Kidney epithelial cell (primary cell): ENCODE measurements around the gene EXOC8. TPM values are rescaled to one million over a fixed set of nuclear protein-coding genes. Genes with fewer than 3 reads are reported as not detected.
"Not testable (repeated sequence)": the region's sequence is repeated elsewhere in the genome, so short reads cannot be mapped to it uniquely, and the experiment has no call there.

Source experiments
- DNase-seq: peaks from one replicate; pipeline ENCODE4 v3.0.0-alpha.2; 2010; ENCODE audit warnings: low read depth
- H3K27me3 ChIP-seq: 2 replicates; pipeline ENCODE4 v1.6.0; 2011; ENCODE audit warnings: low read length; ENCODE audit not compliant: control insufficient read depth, insufficient read depth
- H3K36me3 ChIP-seq: 2 replicates; pipeline ENCODE4 v1.5.1; 2011; ENCODE audit warnings: low read length; ENCODE audit not compliant: control insufficient read depth, insufficient read depth
- H3K4me3 ChIP-seq: 2 replicates; pipeline ENCODE4 v1.5.1; 2011; ENCODE audit warnings: low read depth, mild to moderate bottlenecking, control low read depth, low read length
- CTCF ChIP-seq: IDR thresholded peaks from 2 replicates; pipeline ENCODE4 v1.5.1; 2011; ENCODE audit warnings: mild to moderate bottlenecking, moderate library complexity, low read length, control low read depth, inconsistent platforms; ENCODE audit not compliant: insufficient read depth, poor library complexity, severe bottlenecking
- total RNA-seq: library from RNA; depleted of rRNA; stranded (reverse); fragments of >200 nt; gene quantifications from 2 replicates; pipeline ENCODE4 v1.2.3, GENCODE V29; 2015

Gene EXOC8
- total RNA-seq, 1 donor from 2014 or later: 10.8 TPM

- H3K4me3 ChIP-seq: no peak overlapping the region
- no peak for TF ChIP-seq CTCF
- no peaks in the 10 kb centered on the region for H3K27me3 ChIP-seq
These were observed 19.6 kb upstream of the EXOC8 start for GRCh38 chr1:231357187-231357772.

GRCh38 chr1:231355171-231355570 is 17.5 kb upstream of the EXOC8 start:
- no peak for DNase-seq
- H3K4me3 ChIP-seq: no peak overlapping the region
- no peak for TF ChIP-seq CTCF
- no peaks in the 10 kb centered on the region for H3K27me3 ChIP-seq
- no peaks in the 10 kb centered on the region for H3K36me3 ChIP-seq

More at GRCh38 chr1:231357187-231357772, 19.6 kb upstream of the EXOC8 start:
- H3K36me3 ChIP-seq: no peaks in the 10 kb centered on the region
- no peak for DNase-seq

GRCh38 chr1:231354330-231355020 is 16.8 kb upstream of the EXOC8 start:
- no peak for TF ChIP-seq CTCF

GRCh38 chr1:231353086-231353485 is 15.4 kb upstream of the EXOC8 start:
- no peaks in the 10 kb centered on the region for H3K36me3 ChIP-seq
- DNase-seq: no peak
- no peak overlapping the region for H3K4me3 ChIP-seq
- H3K27me3 ChIP-seq: no peaks in the 10 kb centered on the region
- no peak for TF ChIP-seq CTCF

More at GRCh38 chr1:231354330-231355020, 16.8 kb upstream of the EXOC8 start:
- no peak overlapping the region for H3K4me3 ChIP-seq
- no peaks in the 10 kb centered on the region for H3K27me3 ChIP-seq
- no peaks in the 10 kb centered on the region for H3K36me3 ChIP-seq
- no peak for DNase-seq

GRCh38 chr1:231351816-231352215 is 14.2 kb upstream of the EXOC8 start:
- TF ChIP-seq CTCF: no peak
- H3K36me3 ChIP-seq: no peaks in the 10 kb centered on the region
- DNase-seq: no peak
- H3K27me3 ChIP-seq: no peaks in the 10 kb centered on the region
- no peak overlapping the region for H3K4me3 ChIP-seq

GRCh38 chr1:231348856-231349255 is 11.2 kb upstream of the EXOC8 start:
- not testable (repeated sequence) for H3K36me3 ChIP-seq, H3K27me3 ChIP-seq, H3K4me3 ChIP-seq, DNase-seq
